ENCODE data around the gene SH3GL2.

SH3GL2 gene

DNA sequence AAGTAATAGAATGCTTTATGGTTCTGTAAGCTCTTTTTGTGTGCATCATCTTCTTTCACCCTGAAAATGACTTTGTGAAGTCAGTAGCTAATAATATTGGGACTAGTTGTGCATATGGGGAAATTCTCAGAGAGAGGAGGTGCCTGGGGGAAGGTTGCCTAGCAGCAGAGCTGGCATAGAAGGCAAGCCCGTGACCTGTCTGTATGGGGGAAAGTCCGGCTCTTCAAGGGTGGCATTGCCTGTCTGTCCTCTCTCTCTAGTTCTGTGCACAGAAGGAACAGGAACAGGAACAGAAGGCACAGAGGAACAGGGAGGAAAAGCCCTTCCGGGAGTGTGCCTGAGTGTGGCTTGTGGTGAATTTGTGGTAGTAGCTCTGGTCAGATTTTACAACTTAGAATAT is 33.1 kb downstream of the SH3GL2 start:
- no peak for DNase-seq

DNA sequence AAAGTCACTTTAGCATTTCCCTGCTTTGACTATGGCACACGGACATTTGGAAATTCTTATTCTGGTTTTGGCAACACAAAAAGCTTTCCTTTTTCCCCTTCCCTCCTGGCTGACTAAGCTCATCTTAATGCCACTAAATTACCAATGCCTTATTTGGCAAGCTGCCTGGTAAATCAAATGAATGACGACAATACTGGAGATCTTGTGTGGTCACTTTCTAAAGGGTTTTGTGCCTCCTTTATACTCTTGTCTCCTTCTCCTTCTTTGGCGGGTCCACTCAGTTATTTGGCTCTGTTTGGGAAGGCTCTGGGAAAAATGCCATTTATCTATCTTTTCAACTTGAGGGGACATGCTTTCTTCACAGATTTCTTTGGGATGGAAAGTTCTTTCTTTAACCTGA is 34.9 kb downstream of the SH3GL2 start:
- DNase-seq: no peak

DNA sequence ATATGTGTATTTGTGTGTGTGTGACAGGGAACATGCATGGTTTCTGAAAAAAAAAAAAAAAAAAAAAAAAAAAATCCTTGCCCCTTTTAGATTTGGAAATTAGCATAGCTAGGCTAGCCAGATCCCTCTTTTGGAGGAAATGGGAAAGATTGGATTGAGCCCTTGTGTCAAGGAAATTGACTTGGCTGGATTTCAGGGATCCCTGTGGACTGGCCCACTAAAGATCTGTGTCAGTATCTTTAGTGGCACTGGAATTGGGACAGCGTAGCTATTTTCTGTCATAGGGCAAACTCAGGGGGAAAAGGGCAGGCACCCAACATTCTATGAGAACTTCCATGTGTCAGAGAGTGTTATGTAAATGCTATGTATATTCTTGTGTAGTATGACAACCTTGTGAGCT is 35.4 kb downstream of the SH3GL2 start:
- no peak for DNase-seq

DNA sequence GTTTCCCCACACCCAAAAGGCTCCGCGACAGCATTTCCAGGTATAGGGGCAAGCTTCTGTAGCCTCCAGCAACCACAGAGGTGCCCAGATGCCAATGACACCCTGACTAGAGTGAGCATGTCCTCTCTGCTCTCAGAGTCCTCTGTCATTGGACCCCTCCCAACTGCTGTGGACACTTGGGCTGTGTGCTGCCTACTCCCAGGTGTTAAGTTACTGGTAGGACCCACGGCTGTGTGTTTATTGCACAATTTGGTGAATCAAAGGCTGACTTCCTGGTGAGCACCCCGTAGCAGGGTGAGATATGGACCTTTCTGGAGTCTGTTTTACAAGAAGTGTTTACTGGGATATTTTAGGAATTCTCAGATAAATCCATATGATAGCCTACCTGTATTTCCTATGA is 36.0 kb downstream of the SH3GL2 start:
- no peak for DNase-seq

DNA sequence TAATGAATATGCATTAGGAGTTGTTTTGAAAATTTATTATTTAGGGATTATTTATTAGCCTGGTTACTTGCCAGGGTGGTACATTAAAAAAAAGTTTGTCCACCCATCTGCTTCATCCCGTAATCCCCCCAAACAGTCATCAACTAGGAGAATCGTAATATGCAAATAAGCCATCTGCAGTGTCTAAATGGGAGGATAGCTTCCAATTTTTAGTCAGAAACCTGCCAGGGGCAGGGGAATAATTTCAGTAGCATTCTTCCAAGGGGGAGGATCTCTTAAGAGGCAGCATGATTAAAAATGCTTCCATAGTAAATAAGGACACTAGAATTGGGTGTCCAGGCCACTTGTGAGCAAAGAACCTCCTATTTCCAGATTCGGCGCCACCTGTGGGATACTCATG is 43.3 kb downstream of the SH3GL2 start:
- no peak for DNase-seq

DNA sequence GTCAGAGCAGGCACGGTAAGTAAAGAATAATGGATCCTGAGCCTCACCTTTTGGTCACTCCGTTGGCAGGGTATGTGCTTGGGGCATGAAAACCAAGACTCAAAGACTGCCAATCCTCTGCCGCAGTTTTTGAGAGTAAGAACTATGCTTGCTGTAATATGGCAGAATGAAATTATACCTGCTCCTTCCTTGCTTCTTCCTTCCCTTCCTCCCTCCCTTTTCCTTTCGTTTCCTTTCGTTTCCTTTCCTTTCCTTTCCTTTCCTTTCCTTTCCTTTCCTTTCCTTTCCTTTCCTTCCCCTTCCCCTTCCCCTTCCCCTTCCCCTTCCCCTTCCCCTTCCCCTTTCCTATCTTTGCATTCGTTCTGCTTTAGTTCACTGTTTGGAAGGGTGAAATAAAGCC is 43.9 kb downstream of the SH3GL2 start:
- no peak for DNase-seq

DNA sequence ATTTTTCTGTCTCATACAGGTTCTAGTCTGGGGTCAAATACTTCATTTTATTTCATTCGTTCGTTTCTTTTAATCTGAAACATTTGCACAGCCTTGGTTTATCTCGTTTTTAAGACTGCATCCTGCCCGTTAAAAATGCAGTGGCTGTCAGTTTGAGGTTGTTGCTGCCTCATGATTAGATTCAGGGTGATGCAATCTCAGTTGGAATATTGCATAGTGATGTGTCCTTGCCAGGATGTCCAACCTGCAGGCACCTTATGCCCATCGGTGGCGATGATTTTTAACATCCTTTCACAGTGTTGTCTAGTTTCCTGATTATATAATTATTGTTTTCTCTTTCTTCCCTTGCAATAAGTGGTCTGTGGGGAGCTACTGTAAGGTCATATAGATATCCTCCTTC is 45.1 kb downstream of the SH3GL2 start:
- DNase-seq: no peak

DNA sequence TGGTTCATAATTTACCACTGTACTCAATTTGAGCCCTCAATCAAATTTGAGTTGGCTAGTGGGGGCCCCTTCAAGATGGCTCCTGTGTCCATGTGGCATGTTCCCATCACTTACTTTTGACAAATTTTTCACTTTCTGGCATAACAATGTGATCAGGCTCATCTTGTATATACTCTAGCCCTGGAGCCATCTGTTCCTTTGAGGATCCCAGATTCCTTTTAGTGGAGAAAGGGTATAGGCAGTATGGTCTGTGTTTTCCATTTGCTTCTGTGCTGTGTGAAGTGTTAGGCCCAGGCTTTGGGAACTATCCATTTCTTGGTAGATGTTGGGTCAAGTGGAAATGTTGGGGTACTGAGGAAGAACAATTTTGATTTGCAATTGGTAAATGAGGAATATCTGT is 45.7 kb downstream of the SH3GL2 start:
- no peak for DNase-seq

DNA sequence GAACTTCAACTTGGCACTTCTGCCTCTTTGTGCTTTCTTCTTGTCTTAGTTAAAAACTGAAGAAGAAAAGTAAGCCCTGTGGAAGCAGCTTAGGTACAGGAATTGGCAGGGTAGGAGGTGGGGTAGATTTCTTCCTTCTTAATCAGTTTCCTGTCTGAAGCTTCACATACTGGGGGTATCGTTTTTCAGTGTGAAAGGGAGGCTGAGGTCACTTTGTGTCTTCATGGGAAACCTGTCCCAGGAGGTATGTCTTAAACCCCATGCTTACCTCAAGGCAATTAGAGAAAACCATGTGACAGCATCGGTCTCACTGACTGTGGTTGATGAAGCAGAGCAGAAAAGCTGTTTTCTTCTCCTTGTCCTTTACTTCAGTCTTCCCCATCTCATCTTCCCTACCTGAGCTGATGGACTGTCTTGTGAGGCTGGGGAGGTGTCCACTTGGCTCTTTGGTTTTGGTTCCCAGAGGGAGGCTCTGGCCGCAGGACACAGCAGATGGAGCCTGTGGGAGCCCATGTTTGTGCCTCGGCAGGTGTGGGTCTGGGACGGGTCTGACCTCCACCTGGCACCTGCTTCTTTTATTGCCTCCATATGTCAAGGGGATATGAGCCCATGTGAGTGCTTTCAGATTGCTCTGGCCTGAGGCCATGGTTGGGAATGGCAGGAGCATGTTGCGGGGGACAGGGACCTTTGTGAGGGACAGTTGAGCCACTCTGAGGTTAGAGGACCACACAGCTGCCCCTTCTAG is 47.0 kb downstream of the SH3GL2 start:
- DNase-seq: no peak

DNA sequence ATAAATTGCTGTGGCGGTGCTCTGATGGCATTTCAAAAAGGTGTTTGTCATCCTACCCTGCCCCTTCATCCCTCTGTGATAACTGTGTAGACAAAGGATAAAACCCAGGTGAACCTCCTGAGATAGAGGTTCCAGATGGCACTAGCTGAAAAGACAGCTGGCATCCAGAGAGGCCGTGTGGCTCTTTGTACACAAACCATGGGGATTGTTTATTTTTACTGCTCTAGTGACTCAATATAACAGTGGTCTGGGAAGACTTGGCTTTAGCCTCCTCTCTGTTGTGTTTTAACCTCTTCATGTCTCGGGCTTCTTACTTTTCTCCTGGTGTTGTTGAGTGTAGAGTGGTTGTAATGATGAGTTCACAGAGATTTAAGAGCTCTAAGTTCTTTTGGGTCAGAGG is 48.8 kb downstream of the SH3GL2 start:
- no peak for DNase-seq

DNA sequence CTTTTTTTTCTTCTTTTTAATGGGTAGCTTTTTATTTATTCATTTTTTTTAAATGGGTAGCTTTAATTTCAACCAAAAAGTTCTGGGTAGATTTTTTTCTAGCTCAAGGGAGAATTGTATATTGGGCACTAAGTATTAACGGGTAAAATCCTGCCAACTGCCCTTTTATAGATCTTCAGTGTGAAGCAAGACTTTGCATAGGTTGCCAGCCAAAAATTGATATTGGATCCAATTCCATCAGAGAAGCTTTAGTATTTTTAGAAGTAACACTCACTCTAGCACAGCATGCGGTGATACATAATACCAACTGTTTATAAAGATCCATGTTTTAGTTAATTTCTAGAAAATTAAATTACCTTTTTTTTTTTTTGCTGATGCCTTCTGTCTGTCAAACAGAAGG is 49.8 kb downstream of the SH3GL2 start:
- no peak for DNase-seq

DNA sequence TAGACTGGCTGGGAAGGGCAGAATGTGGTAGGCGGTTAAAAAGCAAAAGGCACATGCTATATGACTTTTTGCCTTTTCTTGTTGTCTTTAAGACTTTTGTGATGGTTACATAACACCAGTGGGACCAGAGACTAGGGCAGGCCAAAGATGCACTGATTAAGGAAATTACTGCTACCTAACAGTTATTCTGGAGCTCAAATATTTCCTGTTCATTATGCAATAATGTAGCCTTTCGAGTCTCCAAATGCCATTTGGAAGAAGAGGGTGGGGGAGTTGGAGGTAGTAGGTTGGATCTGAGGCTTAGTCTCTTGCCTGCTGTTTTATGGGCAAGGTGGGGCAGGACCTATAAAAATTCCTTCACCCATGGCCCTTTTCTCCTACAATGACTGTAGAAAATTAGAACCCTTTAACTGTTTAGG is 51.7 kb downstream of the SH3GL2 start:
- no peak for DNase-seq

DNA sequence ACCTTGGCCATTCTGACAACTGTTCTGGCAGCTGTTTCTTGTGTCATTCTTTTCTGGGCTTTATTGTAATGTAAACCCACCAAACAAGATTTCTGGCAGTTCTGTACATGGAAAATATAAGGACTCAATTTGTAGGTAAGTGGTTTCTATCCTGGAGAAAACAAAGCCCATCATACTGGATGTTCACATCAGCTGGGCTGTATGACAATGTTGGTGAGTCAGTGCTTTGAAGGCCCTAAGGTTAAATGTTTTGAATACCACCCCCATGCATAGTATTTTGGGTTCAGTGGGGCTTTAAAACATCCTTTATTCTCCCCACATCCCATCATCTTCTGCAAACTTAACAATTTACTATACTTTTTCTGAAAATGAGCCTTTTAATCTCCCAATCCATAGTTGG is 52.5 kb downstream of the SH3GL2 start:
- DNase-seq: no peak

DNA sequence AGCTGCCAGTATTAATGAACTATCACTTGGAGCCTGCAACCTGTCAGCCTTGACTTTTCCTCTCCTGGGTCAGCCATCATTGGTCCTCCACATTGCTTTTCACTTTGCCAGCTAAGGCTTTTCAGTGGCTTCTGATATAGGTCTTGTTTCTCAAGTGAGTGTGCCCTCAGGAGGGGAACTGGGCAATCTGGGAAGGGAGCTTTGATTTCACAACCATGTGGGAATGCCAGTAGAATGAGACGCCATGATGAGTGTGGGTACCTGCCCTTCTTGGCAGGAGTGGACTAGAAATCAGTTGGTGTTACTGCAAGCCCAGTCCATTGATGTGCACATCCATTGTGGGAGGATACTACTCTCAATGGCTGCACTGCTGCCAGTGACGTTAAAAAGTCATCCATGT is 54.1 kb downstream of the SH3GL2 start:
- no peak for DNase-seq

DNA sequence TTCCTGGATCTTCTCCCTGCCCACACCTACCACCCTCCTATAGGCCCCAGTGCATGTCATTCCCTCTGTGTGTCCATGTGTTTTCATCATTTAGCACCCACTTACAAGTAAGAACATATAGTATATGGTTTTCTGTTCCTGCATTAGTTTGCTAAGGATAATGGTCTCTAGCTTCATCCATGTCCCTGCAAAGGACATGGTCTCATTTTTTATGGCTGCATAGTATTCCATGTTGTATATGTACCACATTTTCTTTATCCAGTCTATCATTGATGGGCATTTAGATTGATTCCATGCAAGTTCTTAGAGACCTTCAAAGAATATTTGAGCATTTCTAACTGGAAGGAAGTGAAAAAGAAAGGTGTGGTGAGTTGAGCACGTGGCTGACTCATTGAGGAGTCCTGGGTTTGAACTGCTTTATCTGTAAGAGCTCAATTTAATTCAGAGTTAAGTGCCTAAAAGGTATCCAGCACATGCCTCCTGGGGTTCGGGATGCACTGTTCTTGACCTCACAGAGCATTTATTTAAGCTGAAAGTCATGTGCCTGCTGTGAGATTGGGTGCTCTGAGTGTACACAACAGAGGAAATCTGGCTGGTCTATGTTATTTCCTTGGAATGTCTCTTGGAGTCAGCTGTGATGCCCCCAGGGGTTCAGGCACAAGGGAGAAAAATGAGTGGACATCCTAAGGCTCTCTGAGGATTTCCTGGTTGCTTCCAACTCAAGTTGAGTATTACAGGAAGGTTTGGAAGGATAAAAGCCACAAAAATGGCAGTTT is 56.4 kb downstream of the SH3GL2 start:
- DNase-seq: no peak

DNA sequence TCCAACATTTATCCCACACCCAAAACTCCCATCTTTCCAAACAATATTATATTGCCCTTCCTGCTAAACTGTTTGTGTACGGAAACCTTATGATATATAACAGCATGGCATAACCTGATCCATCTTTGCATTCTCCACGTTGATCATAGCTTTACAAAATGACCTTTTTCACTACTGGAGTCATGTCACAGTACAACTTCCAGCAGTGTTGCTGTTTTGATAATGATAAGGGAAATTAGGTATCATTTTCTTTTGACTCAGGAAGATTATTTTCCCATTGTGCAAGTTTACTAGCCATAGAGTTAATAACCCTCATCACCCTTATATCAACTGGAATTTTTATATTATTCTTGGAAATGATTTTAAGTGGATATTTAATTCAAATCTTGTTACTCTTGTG is 57.5 kb downstream of the SH3GL2 start:
- DNase-seq: no peak

DNA sequence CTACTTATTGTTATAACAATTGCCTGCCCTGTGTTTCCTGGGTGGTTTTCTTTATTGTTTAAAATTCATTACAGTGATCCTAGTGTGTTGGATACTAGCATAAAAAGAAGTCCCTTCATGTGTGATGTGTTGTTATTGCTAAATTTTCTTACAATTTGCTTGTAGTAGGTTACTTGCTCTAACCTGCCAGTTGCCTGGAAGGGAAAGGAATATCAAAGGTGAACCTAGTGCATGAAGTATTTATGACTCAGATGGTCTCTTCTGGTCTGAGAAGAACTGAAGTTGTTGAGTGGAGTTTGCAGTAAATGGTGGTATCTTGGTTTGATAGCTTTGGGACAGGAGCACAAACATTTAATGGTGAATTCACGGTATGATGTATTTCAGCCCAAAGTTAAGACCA is 58.0 kb downstream of the SH3GL2 start:
- no peak for DNase-seq

DNA sequence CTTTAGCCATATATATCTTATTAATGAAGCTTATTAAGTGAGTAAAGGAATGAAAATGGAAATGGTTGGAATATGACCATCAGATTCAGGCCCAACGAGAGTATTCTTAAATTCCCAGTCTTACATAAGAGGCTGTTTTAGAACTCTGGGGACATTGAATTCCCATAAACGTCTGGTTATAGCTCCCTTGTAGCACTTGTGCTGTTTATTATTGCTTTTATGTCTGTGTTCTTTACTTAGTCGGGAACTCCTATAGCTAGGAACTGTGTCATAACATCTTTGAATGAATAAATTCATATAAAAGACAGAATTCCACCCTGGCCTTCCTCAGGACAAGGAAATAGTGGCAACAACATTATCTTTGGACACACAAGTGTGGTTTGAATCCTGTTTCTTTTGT is 58.4 kb downstream of the SH3GL2 start:
- no peak for DNase-seq

DNA sequence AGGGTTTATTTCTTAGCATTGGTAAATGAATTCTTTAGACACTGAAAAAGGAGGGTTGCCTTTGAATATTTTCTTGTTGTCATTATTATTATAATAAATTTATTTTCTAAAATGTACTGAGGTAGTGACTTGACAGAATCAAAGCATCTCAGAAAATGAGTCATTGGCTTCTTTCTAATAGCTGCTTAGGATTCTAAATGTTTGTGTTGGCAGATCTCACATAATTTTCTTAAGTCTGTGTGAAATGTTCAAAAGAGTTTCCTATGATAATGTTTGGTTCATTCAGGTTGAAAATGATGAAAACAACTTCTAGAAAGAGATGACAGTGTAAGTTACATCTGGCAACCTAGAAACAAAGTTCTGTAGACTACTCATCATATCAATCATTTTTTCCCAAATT is 69.7 kb downstream of the SH3GL2 start:
- DNase-seq: no peak

DNA sequence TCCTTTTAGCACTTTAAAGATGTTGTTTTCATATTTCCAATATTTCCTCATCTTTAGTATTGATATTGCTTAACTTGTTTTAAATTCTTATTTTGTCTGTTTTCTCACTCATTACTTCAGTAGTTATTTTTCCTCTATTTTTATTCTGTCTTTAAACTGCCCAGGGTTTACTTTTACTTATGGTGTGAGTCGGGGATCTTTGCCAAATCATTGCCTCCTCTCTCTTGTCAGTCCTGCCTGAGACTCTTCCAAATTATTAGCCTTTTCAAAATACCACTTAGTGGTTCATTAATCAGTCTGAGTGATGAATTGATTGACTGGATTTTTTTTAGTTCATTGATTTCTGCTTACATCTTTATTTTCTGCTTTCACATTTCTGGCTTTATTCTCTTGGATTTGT is 72.9 kb downstream of the SH3GL2 start:
- no peak for DNase-seq

DNA sequence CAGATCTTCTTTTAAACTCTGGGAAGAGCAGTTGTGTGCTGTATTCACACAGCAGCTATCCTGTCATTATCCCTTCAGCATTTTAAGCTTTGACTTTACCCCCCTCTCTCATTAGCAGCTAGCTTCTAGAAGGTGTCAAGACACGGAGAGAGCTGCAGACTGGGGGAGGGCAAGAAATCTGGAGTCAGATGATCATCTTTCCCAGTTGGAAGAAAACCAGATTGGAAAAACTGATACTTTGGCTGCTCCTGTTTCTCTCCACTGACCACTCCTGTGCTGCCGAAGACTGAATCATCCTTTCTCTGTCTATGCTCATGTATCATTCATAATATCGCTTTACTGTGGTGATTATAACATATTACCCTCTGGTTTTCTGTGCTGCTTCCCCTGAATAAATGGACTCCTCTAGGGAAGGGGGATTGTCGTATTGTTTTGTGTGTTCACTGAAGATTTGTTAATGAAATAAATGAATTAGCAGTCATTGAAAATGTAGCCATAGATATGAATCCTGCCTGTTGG is 75.1 kb downstream of the SH3GL2 start:
- DNase-seq: no peak

DNA sequence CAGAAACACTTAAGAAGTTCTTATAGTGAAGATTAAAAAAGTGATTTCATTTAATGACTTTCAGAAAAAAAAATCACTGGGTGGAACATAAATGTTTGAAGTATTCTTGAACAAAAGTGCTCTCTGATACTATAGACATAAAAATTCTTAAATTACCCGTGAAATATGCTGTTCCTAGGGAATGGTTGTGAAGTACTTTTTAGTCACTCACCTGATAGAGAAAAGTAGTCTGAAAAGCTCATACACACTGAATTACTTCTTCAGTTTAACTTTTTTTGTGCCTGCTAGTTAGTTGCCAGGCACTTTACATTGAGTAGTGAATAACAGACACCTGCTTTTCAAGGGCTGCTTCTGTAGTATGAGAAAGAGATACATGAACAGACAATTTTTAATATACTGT is 78.0 kb downstream of the SH3GL2 start:
- no peak for DNase-seq

DNA sequence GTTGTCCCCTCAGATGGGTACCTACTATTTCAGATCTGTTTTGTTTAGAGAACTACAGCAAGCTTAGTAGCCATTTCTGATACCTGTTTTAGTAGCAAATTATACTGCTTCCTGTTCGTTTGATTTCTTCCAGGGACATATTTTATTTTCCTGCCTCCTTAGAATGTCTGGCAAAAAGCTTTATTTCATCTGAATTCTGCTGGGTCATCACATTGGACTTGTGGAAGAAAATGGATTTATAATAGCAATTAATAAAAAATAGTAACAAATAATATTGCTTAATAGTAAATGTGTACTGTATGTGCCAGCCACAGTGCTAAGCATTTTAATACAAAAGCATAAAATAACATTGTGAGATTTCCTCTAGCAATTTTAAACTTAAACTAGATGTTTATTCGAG is 79.4 kb downstream of the SH3GL2 start:
- DNase-seq: no peak

DNA sequence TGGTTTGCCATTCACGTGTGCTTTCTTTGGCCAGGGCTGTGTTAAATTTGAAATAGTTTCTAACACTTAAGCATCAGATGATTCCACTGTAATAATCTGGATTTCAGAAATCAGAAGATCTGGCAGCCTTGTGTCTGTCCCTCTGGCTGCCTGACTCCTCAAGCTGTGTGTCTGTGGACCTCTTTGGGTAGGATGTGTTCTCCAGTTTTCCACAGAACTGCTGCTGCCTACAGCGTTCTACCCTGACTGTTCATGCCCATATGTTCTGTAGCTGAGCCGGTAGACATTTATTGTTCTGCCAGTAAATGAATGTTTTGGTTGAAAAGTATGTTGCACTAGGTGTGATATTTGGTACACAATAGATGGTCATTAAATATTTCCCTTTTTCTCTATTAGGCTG is 81.3 kb downstream of the SH3GL2 start:
- DNase-seq: no peak

DNA sequence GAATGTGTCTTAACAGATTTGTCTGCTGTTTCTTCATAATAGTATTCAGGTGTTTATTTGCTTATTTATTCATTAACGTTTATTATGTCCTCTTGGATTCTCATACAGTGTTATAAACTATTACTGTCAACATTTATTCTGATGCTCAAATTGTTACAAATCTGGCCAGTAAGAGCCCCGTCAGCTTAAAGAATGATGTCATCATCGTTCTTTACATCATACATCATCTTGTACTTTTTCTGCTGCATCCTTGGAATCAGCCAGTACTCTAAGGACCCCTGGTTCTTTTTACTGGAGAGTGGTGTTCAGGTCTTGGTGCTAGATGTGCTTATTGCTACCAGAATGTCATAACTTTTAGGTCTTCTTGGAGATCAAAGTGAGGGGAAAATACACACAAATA is 86.6 kb downstream of the SH3GL2 start:
- DNase-seq: no peak

All from inflammatory macrophage treated with lipopolysaccharide for 4 hours (primary cell).